Measurements from ENCODE around the gene TPD52L1. TPM values are rescaled to one million over a fixed set of nuclear protein-coding genes. Genes with fewer than 3 reads are reported as not detected.

TPD52L1 gene
- total and polyA plus RNA-seq, 2 of the 13 experiments (the other 11 are each of a cell fraction or from before 2014, with no cell fraction given) = 0.49 to 0.53 TPM

- TF ChIP-seq, protein P1, sequence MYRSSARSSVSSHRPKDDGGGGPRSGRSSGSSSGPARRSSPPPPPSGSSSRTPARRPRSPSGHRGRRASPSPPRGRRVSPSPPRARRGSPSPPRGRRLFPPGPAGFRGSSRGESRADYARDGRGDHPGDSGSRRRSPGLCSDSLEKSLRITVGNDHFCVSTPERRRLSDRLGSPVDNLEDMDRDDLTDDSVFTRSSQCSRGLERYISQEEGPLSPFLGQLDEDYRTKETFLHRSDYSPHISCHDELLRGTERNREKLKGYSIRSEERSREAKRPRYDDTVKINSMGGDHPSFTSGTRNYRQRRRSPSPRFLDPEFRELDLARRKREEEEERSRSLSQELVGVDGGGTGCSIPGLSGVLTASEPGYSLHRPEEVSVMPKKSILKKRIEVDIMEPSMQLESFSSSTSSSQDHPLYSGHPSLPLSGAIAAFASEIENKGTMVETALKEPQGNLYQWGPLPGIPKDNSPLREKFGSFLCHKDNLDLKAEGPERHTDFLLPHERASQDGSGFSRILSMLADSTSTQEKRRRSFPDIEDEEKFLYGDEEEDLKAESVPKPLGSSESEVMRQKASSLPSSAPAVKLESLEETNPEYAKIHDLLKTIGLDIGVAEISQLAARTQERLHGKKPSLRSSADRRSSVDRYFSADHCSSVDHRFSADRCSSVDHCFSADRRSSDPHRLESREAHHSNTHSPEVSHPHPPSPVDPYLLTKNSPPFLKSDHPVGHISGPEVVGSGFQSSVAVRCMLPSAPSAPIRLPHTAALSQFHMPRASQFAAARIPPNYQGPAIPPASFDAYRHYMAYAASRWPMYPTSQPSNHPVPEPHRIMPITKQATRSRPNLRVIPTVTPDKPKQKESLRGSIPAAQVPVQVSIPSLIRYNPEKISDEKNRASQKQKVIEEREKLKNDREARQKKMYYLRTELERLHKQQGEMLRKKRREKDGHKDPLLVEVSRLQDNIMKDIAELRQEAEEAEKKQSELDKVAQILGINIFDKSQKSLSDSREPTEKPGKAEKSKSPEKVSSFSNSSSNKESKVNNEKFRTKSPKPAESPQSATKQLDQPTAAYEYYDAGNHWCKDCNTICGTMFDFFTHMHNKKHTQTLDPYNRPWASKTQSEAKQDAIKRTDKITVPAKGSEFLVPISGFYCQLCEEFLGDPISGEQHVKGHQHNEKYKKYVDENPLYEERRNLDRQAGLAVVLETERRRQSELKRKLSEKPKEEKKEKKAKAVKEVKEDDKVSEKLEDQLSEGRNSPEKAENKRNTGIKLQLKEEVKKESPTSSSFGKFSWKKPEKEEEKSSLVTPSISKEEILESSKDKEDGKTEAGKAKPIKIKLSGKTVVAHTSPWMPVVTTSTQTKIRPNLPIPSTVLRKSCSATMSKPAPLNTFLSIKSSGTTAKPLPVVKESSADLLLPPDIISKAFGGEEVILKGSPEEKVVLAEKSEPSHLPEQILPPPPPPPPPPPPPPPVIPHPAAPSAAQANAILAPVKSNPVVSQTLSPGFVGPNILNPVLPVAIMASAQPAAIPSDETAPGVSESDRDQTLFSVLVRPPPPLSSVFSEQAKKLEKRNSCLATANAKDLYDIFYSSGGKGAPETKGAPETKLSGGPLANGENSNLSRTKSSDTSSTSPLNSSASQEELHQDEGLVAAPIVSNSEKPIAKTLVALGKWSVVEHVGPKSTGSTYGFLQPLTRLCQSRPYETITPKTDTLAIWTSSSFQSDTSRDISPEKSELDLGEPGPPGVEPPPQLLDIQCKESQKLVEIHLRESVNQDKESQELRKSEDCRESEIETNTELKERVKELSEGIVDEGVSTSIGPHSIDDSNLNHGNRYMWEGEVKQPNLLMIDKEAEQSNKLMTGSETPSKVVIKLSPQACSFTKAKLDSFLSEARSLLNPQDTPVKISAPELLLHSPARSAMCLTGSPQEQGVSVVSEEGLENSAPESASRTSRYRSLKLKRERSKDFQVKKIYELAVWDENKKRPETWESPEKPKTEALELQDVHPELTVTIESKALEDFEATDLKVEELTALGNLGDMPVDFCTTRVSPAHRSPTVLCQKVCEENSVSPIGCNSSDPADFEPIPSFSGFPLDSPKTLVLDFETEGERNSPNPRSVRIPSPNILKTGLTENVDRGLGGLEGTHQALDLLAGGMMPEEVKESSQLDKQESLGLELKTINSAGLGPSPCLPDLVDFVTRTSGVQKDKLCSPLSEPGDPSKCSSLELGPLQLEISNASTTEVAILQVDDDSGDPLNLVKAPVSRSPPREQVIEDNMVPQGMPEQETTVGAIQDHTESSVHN (CRISPR knock-in tag; IDR thresholded peaks at IDR 0.05) = no peak
- TF ChIP-seq, protein P2, sequence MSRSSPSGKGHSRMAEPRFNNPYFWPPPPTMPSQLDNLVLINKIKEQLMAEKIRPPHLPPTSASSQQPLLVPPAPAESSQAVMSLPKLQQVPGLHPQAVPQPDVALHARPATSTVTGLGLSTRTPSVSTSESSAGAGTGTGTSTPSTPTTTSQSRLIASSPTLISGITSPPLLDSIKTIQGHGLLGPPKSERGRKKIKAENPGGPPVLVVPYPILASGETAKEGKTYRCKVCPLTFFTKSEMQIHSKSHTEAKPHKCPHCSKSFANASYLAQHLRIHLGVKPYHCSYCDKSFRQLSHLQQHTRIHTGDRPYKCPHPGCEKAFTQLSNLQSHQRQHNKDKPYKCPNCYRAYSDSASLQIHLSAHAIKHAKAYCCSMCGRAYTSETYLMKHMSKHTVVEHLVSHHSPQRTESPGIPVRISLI (CRISPR knock-in tag; IDR thresholded peaks at IDR 0.05; ENCODE audit: borderline replicate concordance) = no peak
- TF ChIP-seq ATRX (CRISPR knock-in tag; IDR thresholded peaks at IDR 0.05; ENCODE audit: borderline replicate concordance) = no peak
- TF ChIP-seq, protein P3, sequence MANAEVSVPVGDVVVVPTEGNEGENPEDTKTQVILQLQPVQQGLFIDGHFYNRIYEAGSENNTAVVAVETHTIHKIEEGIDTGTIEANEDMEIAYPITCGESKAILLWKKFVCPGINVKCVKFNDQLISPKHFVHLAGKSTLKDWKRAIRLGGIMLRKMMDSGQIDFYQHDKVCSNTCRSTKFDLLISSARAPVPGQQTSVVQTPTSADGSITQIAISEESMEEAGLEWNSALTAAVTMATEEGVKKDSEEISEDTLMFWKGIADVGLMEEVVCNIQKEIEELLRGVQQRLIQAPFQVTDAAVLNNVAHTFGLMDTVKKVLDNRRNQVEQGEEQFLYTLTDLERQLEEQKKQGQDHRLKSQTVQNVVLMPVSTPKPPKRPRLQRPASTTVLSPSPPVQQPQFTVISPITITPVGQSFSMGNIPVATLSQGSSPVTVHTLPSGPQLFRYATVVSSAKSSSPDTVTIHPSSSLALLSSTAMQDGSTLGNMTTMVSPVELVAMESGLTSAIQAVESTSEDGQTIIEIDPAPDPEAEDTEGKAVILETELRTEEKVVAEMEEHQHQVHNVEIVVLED (CRISPR knock-in tag; IDR thresholded peaks at IDR 0.05; ENCODE audit: borderline replicate concordance) = no peak
These were observed 19.9 kb downstream of the TPD52L1 start (continued) for GRCh38 chr6:125173341-125174095.
